ENCODE data around the gene ADRB1. TPM values are rescaled to one million over a fixed set of nuclear protein-coding genes. Genes with fewer than 3 reads are reported as not detected.

ADRB1 gene
- total and polyA plus RNA-seq, 2 donors (not counting 3 experiments of a cell fraction or from before 2014, with no cell fraction given) = 0.23 to 0.97 TPM

- dilution Hi-C loops (cut with MboI; ENCODE audit: extremely low pct_ligation_motif_present, low sequenced_read_pairs) = no loop called here
- H3K4me1 ChIP-seq (ENCODE audit: control insufficient read depth, extremely low read depth, insufficient read depth, low read length) = no peaks in the 10 kb centered on the region
- FAIRE-seq = no peak
- DNase-seq (ENCODE audit: low read depth, low spot score) = no peak
- no peak overlapping the region for H2AFZ ChIP-seq (ENCODE audit: low read depth, low read length)
- H3K27ac ChIP-seq (ENCODE audit: insufficient read depth, low read depth, low read length) = no peak overlapping the region
- H3K9me3 ChIP-seq (replicated peaks; ENCODE audit: control insufficient read depth, insufficient read depth, low read length) = no peaks in the 10 kb centered on the region
- TF ChIP-seq JUN (IDR thresholded peaks at IDR 0.05; ENCODE audit: borderline replicate concordance, insufficient read depth, insufficient read length, low read depth) = no peak
- no peak for TF ChIP-seq POLR2AphosphoS5 (IDR thresholded peaks at IDR 0.05; ENCODE audit: insufficient read depth, low read depth, low read length)
- no peak for TF ChIP-seq MAX (IDR thresholded peaks at IDR 0.05; ENCODE audit: insufficient read depth, insufficient read length)
- TF ChIP-seq FOS (IDR thresholded peaks at IDR 0.05; ENCODE audit: borderline replicate concordance, insufficient read depth, low read length) = no peak
- no peak for TF ChIP-seq MYC (IDR thresholded peaks at IDR 0.05; ENCODE audit: low read depth, low read length)
- no peak for TF ChIP-seq GATA2 (IDR thresholded peaks at IDR 0.05; ENCODE audit: insufficient read depth, insufficient read length, low read depth, low read length)
- TF ChIP-seq POLR2A (IDR thresholded peaks at IDR 0.05; ENCODE audit: low read depth, low read length) = no peak
- no peak for TF ChIP-seq CTCF (IDR thresholded peaks at IDR 0.05; ENCODE audit: extremely low read depth in 1 of 2, insufficient read depth in 1 of 2, low read depth in 1 of 2, low read length in 2 of 2)
- no peak for TF ChIP-seq EZH2 (IDR thresholded peaks at IDR 0.05; ENCODE audit: borderline replicate concordance, low read depth, low read length, severe bottlenecking)
- CTCF ChIA-PET = no interaction called here
- intact Hi-C loops (cut with micrococcal nuclease) = no loop called here
- H3K4me2 ChIP-seq (ENCODE audit: insufficient read depth, low read length) = no peak overlapping the region
- no peaks in the 10 kb centered on the region for H4K20me1 ChIP-seq (replicated peaks; ENCODE audit: control insufficient read depth, extremely low read depth, insufficient read depth, low read length)
- POLR2A ChIA-PET = no interaction called here
- H3K27me3 ChIP-seq (ENCODE audit: control insufficient read depth in 2 of 2, insufficient read depth in 2 of 2, low read length in 2 of 2) = no peaks in the 10 kb centered on the region
- no peaks in the 10 kb centered on the region for H3K9me1 ChIP-seq (replicated peaks; ENCODE audit: control insufficient read depth, extremely low read depth, insufficient read depth, low read length)
- no peaks in the 10 kb centered on the region for H3K36me3 ChIP-seq (ENCODE audit: control insufficient read depth in 2 of 2, extremely low read depth in 1 of 2, insufficient read depth in 2 of 2, low read length in 2 of 2)
- H3K4me3 ChIP-seq (replicated peaks in 1 of 3; ENCODE audit: insufficient read depth in 1 of 3, low read depth in 1 of 3, low read length in 3 of 3) = no peak overlapping the region
- BruUV-seq (replicated peaks) = no TSS peak
- H3K9ac ChIP-seq (replicated peaks; ENCODE audit: extremely low read depth, insufficient read depth, low read length) = no peak overlapping the region
- no peaks in the 10 kb centered on the region for H3K79me2 ChIP-seq (ENCODE audit: control insufficient read depth, insufficient read depth, low read length)
These were observed 10.3 kb downstream of the ADRB1 start for GRCh38 chr10:114053946-114054345.

All from endothelial cell of umbilical vein (primary cell).